Stimulated activated CD4-positive, alpha-beta T cell treated with anti-CD3 and anti-CD28 coated beads, Interleukin-2, amount 100 ng/mL, for 48 hours (primary cell): Measurements from ENCODE around the gene NINL.
"Not testable (repeated sequence)": the region's sequence is repeated elsewhere in the genome, so short reads cannot be mapped to it uniquely, and the experiment has no call there.

ENCODE experiments used
- DNase-seq, 2 donors: peaks; one replicate each; pipeline ENCODE4 v3.0.0-alpha.2; 2020

NINL gene

GRCh38 chr20:25551413-25552215 is 33.7 kb downstream of the NINL start:
- no peak for DNase-seq

- DNase-seq = not testable (repeated sequence)
Measured at GRCh38 chr20:25550645-25551337, 34.5 kb downstream of the NINL start.

GRCh38 chr20:25549843-25550477 is 35.4 kb downstream of the NINL start:
- DNase-seq = no peak

- no peak for DNase-seq
Measured at GRCh38 chr20:25549172-25549773, 36.1 kb downstream of the NINL start.

- DNase-seq = no peak
Measured at GRCh38 chr20:25548613-25549086, 36.7 kb downstream of the NINL start.

- DNase-seq = no peak
Measured at GRCh38 chr20:25547999-25548398, 37.3 kb downstream of the NINL start.

- no peak for DNase-seq
Measured at GRCh38 chr20:25547063-25547462, 38.3 kb downstream of the NINL start.

GRCh38 chr20:25546048-25546447 is 39.3 kb downstream of the NINL start:
- DNase-seq = no peak

GRCh38 chr20:25545171-25545570 is 40.2 kb downstream of the NINL start:
- no peak for DNase-seq

GRCh38 chr20:25544734-25545133 is 40.6 kb downstream of the NINL start:
- no peak for DNase-seq

GRCh38 chr20:25544311-25544710 is 41.0 kb downstream of the NINL start:
- no peak for DNase-seq

- no peak for DNase-seq
Measured at GRCh38 chr20:25543068-25543467, 42.3 kb downstream of the NINL start.

GRCh38 chr20:25541676-25542075 is 43.7 kb downstream of the NINL start:
- DNase-seq = no peak

GRCh38 chr20:25539742-25540672 is 45.3 kb downstream of the NINL start:
- no peak for DNase-seq

- DNase-seq = no peak
Measured at GRCh38 chr20:25538838-25539665, 46.3 kb downstream of the NINL start.

- no peak for DNase-seq
Measured at GRCh38 chr20:25537890-25538289, 47.4 kb downstream of the NINL start.

- DNase-seq = no peak
Measured at GRCh38 chr20:25535762-25536161, 49.6 kb downstream of the NINL start.

- DNase-seq = no peak
Measured at GRCh38 chr20:25534845-25535244, 50.5 kb downstream of the NINL start.

- no peak for DNase-seq
Measured at GRCh38 chr20:25533920-25534700, 51.2 kb downstream of the NINL start.

GRCh38 chr20:25532971-25533391 is 52.4 kb downstream of the NINL start:
- no peak for DNase-seq
